ENCODE measurements around the gene GPRC5D. TPM values are rescaled to one million over a fixed set of nuclear protein-coding genes. Genes with fewer than 3 reads are reported as not detected.

Gene GPRC5D
- total RNA-seq, 1 experiment from 2014 or later = not detected

GRCh38 chr12:12964255-12964654 lies 12.3 kb upstream of the GPRC5D start:
- DNase-seq = no peak
- H3K4me1 Mint-ChIP-seq (ENCODE audit: low read depth, unreplicated experiment) = no peaks in the 10 kb centered on the region
- intact Hi-C loops (cut with micrococcal nuclease; ENCODE audit: unreplicated experiment) = no loop called here
- CTCF ChIA-PET = interaction anchor here (0.5 kb wide), 1 partner anchor 276 kb away, joined by 3 read pairs; no protein-coding TSS in a partner anchor
- peaks cover 9% of the 10 kb centered on the region for H3K9me3 Mint-ChIP-seq (ENCODE audit: low read depth, unreplicated experiment)
- BruUV-seq (replicated peaks) = no TSS peak
- H3K27me3 Mint-ChIP-seq (ENCODE audit: unreplicated experiment) = no peaks in the 10 kb centered on the region
- H3K4me3 Mint-ChIP-seq (ENCODE audit: low read depth, unreplicated experiment) = no peak overlapping the region
- no peak overlapping the region for H3K27ac Mint-ChIP-seq (ENCODE audit: unreplicated experiment)
- no peak for TF ChIP-seq CTCF (IDR thresholded peaks at IDR 0.05; ENCODE audit: unreplicated experiment)
- H3K36me3 Mint-ChIP-seq (ENCODE audit: insufficient read depth, unreplicated experiment) = no peaks in the 10 kb centered on the region

GRCh38 chr12:12960639-12961209 lies 8.8 kb upstream of the GPRC5D start:
- Mint-ChIP-seq H3K4me1 (ENCODE audit: low read depth, unreplicated experiment) (peaks cover 11% of the 10 kb centered on the region), H3K27ac (ENCODE audit: unreplicated experiment) (no peak overlapping the region), H3K9me3 (ENCODE audit: low read depth, unreplicated experiment) (peaks cover 15% of the 10 kb centered on the region), H3K36me3 (ENCODE audit: insufficient read depth, unreplicated experiment) (peaks cover 5% of the 10 kb centered on the region), H3K4me3 (ENCODE audit: low read depth, unreplicated experiment) (no peak overlapping the region), H3K27me3 (ENCODE audit: unreplicated experiment) (no peaks in the 10 kb centered on the region)
- intact Hi-C loops (cut with micrococcal nuclease; ENCODE audit: unreplicated experiment) = no loop called here
- BruUV-seq (replicated peaks) = no TSS peak
- CTCF ChIA-PET = interaction anchor here (1.0 kb wide), 1 partner anchor 172 kb away, joined by 3 read pairs; no protein-coding TSS in a partner anchor
- DNase-seq = no peak
- no peak for TF ChIP-seq CTCF (IDR thresholded peaks at IDR 0.05; ENCODE audit: unreplicated experiment)

- TF ChIP-seq CTCF (IDR thresholded peaks at IDR 0.05; ENCODE audit: unreplicated experiment) = no peak
- Mint-ChIP-seq H3K36me3 (ENCODE audit: insufficient read depth, unreplicated experiment) (peaks cover 5% of the 10 kb centered on the region), H3K27me3 (ENCODE audit: unreplicated experiment) (no peaks in the 10 kb centered on the region), H3K27ac (ENCODE audit: unreplicated experiment) (no peak overlapping the region), H3K9me3 (ENCODE audit: low read depth, unreplicated experiment) (peaks cover 9% of the 10 kb centered on the region), H3K4me3 (ENCODE audit: low read depth, unreplicated experiment) (no peak overlapping the region), H3K4me1 (ENCODE audit: low read depth, unreplicated experiment) (peaks cover 26% of the 10 kb centered on the region)
- intact Hi-C loops (cut with micrococcal nuclease; ENCODE audit: unreplicated experiment) = no loop called here
- CTCF ChIA-PET = no interaction called here
- no peak for DNase-seq
- BruUV-seq (replicated peaks) = no TSS peak
Observed at GRCh38 chr12:12958886-12959285, 6.9 kb upstream of the GPRC5D start.

- DNase-seq = no peak
- no TSS peak for BruUV-seq (replicated peaks)
- CTCF ChIA-PET = no interaction called here
Observed at GRCh38 chr12:12954878-12955625, 3.1 kb upstream of the GPRC5D start.

More at GRCh38 chr12:12954878-12955625, 3.1 kb upstream of the GPRC5D start:
- H3K9me3 Mint-ChIP-seq (ENCODE audit: low read depth, unreplicated experiment) = peaks cover 10% of the 10 kb centered on the region
- H3K4me1 Mint-ChIP-seq (ENCODE audit: low read depth, unreplicated experiment) = peaks cover 26% of the 10 kb centered on the region
- intact Hi-C loops (cut with micrococcal nuclease; ENCODE audit: unreplicated experiment) = no loop called here
- no peaks in the 10 kb centered on the region for H3K27me3 Mint-ChIP-seq (ENCODE audit: unreplicated experiment)
- no peak for TF ChIP-seq CTCF (IDR thresholded peaks at IDR 0.05; ENCODE audit: unreplicated experiment)
- no peak overlapping the region for H3K4me3 Mint-ChIP-seq (ENCODE audit: low read depth, unreplicated experiment)
- H3K36me3 Mint-ChIP-seq (ENCODE audit: insufficient read depth, unreplicated experiment) = peaks cover 10% of the 10 kb centered on the region
- H3K27ac Mint-ChIP-seq (ENCODE audit: unreplicated experiment) = no peak overlapping the region
